Loucy (cell line): ENCODE measurements around the gene CPEB1.
"Not testable (repeated sequence)": the region's sequence is repeated elsewhere in the genome, so short reads cannot be mapped to it uniquely, and the experiment has no call there.

Experiments used
- CTCF ChIP-seq: fragments of 200-600 bp; sonication (generic); conservative IDR thresholded peaks from 2 replicates; pipeline ENCODE4 v1.5.1; 2014; ENCODE audit warnings: mild to moderate bottlenecking, antibody characterized with exemption, low read length
- EZH2phosphoT487 ChIP-seq: fragments of 200-600 bp; IDR thresholded peaks from 2 replicates; pipeline ENCODE4 v1.6.1; 2018; ENCODE audit warnings: antibody characterized with exemption, mild to moderate bottlenecking, moderate library complexity, borderline replicate concordance

GRCh38 chr15:82502700-82503339, 144.3 kb downstream of the CPEB1 start:
- not testable (repeated sequence) for TF ChIP-seq CTCF, EZH2phosphoT487
